Activated T-helper 9 cell treated with anti-CD3 and anti-CD28 coated beads, Interleukin-2, amount 50 U/mL, for 16 hours (primary cell): Measurements from ENCODE around the gene CD248.
"Not testable (repeated sequence)": the region's sequence is repeated elsewhere in the genome, so short reads cannot be mapped to it uniquely, and the experiment has no call there.

ENCODE experiments used
- DNase-seq: peaks from one replicate; pipeline ENCODE4 v3.0.0-alpha.2; 2020; ENCODE audit warnings: low read depth

The CD248 gene

GRCh38 chr11:66289548-66290329 is 27.1 kb downstream of the CD248 start:
- peak; percentile 72 for DNase-seq

DNA sequence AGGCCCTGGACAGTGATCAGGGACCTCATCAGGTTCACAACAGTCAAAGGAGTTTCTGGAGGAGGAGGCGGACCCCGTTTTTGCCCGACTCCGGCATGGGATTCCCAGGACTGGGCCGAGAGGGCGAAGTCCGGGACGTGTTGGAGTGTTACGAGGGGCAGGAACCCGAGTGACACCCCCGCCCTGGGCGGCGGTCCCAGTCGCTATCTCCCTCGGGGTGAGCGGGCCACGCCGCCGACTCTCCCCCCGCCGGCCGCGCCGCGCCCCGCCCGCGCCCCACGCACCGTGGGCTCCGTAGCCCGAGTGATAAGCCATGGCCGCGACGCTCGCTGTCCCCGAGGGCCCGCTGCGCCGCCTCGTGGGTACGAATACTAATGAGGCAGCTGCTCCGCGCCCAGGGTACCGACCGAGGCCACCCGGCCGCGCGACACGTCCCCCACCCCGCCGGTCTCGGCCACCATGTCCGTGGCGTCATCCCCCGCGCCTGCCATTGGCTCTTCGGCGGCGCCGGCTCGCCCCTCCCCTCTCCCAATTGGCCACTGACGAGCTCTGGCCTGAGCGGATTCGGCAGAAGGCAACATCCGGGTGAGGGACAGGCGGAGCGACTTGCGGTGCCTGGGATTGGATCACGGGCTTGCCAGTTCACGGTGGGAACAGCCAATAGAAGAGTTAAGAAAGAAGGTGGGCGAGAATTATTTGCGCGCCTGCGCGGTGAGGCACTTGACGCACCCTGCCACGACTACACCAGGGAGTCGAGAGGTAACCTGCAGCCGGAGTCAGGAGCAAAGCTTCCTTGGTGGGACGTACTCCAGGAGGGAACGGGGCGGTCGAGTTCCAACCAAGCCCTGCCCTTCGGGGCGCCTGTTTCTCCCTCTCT is 27.9 kb downstream of the CD248 start, which contains the start of gene YIF1A:
YIF1A (minus strand) TSS at position 473 of the 877 bp plus-strand sequence; CDS start at position 315, 158 bp downstream.
- DNase-seq, result peak; percentile 97

DNA sequence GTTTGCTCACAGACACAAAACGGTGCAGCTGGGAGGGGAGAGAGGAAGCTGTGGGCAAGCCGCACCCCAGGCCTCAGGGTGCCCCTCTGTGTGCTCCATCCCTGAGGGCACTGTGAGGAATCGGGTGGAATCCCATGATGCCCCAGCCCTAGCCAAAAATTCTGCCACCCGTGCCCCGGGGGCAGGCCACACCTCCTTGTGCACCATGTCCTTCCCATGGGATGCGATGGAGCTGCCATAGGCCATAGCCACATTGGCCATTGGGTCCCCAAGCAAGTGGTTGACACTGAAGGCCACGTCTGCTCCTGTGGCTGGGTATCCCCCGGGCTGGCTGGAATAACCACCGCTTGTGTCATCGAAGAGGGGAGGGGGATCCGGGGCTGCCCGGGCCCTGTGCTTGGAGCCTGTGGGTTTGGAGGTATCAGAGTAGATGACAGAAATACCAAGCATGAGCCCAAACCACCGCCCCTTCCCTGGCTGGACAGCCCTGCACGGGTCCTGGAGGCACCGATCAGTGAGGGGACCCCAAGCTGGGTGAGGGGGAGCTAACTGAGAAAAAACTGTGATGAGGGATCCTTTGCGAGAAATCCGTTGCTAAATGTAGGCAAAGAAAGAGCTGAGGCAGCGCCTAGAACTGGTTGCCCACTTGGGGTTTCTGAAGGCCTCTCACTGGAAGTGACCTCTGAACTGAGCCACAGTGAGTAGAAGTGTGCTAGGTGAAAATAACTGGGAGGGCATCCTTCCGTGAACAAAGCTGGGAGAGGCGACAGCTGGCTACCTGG is 28.8 kb downstream of the CD248 start:
- DNase-seq, result no peak

- DNase-seq, result no peak
Observed at GRCh38 chr11:66287211-66287888, 29.5 kb downstream of the CD248 start.

DNA sequence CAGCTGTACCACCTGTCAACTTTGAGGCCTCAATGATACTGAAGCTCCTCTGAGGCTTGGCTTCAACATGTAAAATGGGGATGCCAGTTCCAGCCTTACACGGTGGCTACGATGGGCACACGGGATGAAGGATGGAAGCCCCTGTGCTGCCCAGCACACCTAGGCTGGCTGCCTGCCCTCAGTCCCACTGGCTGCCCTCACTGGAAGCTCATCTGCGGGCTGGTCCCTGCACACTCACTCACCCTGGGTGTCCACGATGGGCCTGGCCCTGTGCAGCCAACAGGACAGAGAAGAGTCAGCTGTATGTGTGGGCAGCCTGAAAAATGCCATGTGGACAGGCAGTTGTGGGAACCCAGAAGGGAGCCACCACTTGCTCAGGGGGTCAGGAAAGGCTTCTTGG is 30.1 kb downstream of the CD248 start:
- DNase-seq, result no peak

DNA sequence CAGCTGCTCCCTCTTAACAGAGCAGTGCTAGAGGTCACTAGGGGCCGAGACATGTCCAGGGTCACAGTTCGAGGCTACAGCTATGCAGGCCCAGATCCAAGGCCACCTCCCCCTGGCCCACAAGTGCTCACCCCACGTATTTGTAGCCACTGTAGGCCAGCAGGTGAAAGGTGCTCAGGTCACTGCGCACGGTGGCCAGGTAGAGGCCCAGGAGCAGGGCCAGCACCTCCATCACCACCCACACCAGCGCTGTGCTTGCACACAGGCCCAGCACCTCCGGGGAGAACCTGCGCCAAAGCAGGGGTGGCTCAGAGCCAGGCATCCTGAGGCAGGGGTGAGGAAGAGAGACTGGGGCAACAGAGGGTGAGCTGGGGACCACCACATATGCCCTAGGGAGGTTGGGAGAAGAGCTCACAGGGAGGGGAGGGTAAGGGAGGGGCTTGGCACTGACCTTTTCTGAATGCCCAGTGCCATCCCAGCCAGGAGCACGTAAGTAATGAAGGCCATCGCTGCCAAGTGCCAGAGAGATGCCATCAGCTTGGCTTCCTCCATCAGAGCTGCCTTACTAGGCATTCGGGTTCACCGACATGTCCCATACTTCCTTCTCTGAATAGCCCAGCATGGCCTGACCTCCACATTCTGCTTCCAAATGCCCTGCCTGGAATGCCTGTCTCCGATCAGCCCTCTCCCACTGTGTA is 31.4 kb downstream of the CD248 start:
- DNase-seq, result no peak

DNA sequence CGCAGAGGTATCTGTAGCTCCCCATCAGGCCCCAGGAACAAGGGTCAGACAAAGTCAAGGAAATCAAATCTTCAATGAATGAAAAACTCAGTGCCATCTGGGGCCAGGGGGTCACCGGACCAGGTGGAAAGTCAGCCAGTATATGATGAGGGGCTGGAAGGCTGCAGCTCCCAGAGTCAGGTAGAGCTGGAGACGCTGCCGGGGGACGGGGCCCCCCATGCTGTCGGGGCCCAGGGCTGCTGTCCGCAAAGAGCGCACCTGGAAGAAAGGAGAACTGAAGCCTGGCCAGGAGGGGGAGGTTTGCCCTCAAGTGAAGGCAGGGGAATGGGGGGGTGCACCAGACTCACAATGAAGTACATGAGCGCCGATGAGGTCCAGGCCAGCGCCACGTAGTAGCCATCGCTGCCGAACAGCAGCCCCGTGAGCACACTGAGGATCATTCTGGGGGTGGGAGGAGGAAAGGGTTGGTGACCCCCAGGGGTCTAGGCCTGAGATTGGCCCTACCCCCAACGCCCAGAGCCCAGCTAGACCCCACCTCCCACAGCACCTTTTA is 32.2 kb downstream of the CD248 start:
- DNase-seq, result no peak

DNA sequence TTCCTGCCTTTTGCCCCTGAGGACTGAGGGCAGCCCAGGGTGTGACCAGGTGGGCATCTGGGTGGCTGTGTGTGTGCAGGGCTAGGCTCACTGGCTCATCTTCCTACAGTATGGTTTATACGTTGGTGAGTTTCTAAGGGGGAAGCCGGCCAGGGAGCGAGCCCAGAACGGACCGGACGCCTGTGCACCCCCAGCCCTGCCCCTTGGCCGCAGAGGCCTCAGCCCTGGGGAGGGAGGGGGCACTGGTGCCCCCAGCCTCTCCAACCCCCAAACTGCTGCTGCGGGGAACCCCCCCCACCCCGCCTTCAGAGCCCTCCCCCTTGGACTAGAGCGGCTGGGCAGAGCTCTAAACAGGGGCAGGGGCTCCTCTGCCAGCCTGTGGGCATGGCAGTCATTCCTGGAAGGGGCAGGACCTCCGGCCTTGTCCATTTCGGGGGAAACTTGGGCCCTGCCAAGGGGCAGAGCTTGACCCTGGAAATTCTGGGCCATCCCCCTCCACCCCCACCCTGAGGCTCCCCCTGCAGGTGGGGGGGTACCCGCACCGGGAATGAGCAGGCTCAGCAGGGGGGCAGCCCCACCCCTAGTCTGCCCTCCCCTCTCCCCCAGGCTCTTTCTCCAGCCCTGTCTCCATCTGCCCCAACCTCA is 33.3 kb downstream of the CD248 start:
- DNase-seq, result no peak

DNA sequence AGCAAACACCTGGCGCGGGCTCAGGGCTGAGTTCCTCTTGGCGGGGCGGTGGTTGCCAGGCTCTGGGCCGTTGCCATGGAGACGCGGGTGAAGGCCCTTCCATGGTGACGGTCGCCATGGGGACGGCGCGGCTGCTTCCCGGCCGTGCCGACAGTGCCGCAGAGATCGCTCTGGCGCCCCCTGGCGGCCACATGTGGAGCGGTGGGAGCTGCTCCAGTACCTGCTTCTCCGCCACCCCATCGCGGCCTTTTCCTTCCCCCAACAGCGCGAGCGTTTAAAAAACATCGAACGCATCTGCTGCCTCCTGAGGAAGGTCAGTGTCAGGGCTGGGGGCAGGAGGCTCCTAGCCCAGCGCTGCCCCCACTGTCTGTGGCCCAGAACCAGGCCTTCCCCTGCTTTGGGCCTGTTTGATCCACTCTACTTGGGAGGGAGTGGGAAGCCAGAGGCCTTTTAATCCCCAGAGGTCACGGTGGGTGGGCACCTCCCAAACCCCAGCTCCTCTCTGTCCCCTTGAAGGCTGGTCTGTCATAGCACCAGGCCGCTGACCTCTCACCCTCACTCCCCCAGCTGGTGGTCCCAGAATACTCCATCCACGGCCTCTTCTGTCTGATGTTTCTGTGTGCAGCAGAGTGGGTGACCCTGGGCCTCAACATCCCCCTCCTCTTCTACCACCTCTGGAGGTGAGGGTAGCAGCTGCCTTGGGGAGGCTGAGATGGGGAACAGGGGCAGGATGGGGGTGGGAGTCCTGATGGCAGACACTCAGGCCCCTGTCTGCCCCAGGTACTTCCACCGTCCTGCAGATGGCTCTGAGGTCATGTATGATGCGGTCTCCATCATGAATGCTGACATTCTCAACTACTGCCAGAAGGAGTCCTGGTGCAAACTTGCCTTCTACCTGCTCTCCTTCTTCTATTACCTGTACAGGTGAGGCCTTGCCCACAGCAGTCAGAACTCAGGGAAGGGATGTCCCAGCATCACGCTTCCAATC is 34.1 kb downstream of the CD248 start:
- peak; percentile 99 for DNase-seq

- DNase-seq, result no peak
Observed at GRCh38 chr11:66281776-66282467, 34.9 kb downstream of the CD248 start.

DNA sequence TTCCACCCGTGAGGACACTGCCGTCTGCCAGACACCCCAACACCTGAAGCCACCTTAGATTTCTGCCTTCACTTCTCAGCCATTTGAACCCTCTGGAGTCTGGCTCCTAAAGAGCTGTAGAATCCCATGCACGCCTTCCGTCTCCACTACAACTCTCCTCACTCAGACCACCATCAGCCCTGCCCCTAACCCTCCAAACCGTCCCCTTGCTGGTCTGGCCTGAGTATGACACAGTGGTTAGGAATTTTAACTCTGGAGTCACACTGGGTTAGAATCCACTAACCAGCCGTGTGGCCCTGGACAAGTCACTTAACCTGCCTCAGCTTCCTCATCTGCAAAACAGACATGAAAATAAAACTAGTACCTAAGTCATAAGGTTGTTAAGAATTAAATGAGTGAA is 35.8 kb downstream of the CD248 start:
- no peak for DNase-seq

GRCh38 chr11:66280428-66280827 is 36.4 kb downstream of the CD248 start:
- no peak for DNase-seq

DNA sequence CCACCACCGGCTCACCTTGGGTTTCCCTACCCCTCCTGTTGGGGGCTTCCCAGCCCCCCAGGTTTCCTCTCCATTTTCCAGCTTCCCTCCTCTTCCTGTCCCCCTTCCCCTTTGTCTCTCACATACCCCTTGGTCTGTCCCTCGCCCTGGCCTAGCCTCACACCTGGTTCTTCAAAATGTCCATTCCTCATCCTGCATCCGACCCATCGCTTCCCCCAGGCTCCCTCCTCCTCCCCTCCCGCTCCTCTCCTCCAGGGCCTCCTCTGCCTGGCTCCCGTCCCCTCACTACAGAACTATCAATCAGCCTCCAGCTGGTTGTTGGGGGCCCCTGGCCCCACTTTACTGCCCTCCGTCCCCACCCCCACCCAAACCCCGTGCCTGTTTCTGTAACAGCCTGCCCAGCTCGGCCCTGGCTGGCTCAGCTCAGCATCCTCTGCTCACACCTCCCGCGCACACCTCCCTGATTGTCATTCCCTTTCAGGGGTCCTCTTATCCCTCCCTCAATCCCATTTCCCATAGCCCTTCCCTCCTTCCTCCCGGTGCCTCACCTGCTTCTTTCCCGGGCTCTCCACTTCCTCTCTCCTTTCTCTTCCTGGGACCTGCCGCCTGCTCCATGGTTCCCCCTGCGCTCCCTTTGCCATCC is 37.6 kb downstream of the CD248 start:
- no peak for DNase-seq

DNA sequence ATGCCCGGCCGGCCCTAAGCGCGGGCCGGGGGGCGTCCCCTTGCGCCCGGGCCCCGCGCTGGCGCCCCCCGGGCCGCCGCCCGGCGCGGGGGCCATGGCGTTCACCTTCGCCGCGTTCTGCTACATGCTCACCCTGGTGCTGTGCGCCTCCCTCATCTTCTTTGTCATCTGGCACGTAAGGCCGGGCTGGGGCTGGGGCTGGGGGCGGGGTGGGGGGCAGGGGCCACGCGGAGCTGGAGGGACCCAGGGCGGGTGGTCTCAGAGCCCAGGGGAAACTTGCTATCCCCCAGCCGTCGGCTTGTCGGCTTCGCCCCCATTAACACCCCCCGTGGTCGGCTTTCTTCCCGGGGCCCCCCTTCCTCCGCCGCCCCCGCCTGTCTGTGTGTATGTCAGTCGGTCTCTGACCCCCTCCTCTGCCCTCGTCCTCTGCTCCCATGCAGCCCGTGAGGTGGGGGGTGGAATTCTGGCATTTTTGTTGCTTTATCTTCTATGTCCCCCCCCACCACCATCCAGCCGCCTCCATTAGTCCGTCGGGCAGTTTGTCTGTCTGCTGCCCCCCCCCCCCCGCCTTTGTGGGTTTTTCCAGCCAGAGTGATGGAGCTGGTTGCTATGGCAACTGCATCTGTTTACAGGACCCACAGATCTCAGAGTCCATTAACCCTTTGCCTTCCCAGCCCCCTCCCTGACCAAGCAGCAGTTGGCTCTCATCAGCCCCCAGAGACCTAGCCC is 38.3 kb downstream of the CD248 start:
- no peak for DNase-seq

GRCh38 chr11:66277471-66278362 is 39.1 kb downstream of the CD248 start, which contains the start of gene CNIH2:
Gene CNIH2 (plus strand): TSS chr11:66278175. CDS start chr11:66278457, 282 bp downstream.
- DNase-seq, result no peak

GRCh38 chr11:66277064-66277463 is 39.8 kb downstream of the CD248 start:
- not testable (repeated sequence) for DNase-seq
